ENCODE measurements around the gene PIK3R3.

PIK3R3 gene

GRCh38 chr1:46169811-46170454, 37.5 kb upstream of the PIK3R3 start:
- no peaks in the 10 kb centered on the region for H3K36me3 ChIP-seq (replicated peaks)
- no peak overlapping the region for H3K4me3 ChIP-seq
- H3K4me1 ChIP-seq: no peaks in the 10 kb centered on the region
- in situ Hi-C loops (cut with MboI; ENCODE audit: low sequenced_read_pairs): no loop called here
- DNase-seq (ENCODE audit: low spot score in 2 of 2): no peak
- H3K27me3 ChIP-seq (ENCODE audit: low read depth): peaks cover 4% of the 10 kb centered on the region
- no peaks in the 10 kb centered on the region; the same call in 1 of the 2 replicates for H3K9me3 ChIP-seq

DNA sequence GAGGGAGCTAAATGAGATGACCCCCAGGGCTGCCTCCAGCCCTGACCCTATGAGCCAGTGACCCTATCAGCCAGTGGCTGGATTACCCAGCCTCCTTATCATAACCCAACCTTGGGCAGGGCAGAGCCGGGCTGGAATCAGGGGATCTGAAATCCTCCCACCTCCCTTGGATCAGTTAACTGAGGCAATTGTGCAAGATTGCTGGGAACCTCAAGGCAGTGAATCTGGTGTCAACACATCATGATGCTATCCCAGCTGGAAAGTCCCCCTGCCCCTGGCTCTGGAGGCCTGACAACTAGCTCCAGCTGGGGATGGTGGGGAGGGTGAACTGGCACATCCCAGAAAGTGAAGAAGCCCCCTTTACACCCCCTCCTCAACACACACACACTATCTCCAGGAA, 36.0 kb upstream of the PIK3R3 start:
- H3K27me3 ChIP-seq (ENCODE audit: low read depth): peaks cover 4% of the 10 kb centered on the region
- H3K9me3 ChIP-seq: no peaks in the 10 kb centered on the region; the same call in 1 of the 2 replicates
- DNase-seq (ENCODE audit: low spot score in 2 of 2): no peak
- H3K4me3 ChIP-seq: no peak overlapping the region
- in situ Hi-C loops (cut with MboI; ENCODE audit: low sequenced_read_pairs): no loop called here
- H3K36me3 ChIP-seq (replicated peaks): no peaks in the 10 kb centered on the region
- H3K4me1 ChIP-seq: no peaks in the 10 kb centered on the region

- Histone ChIP-seq H3K36me3 (replicated peaks) (no peaks in the 10 kb centered on the region), H3K9me3 (no peaks in the 10 kb centered on the region; the same call in 1 of the 2 replicates), H3K27me3 (ENCODE audit: low read depth) (peaks cover 4% of the 10 kb centered on the region), H3K4me1 (no peaks in the 10 kb centered on the region), H3K4me3 (no peak overlapping the region)
- in situ Hi-C loops (cut with MboI; ENCODE audit: low sequenced_read_pairs): no loop called here
- DNase-seq (ENCODE audit: low spot score in 2 of 2): no peak
These were observed 34.4 kb upstream of the PIK3R3 start for GRCh38 chr1:46166521-46167462.

- no peak overlapping the region for H3K4me3 ChIP-seq
- in situ Hi-C loops (cut with MboI; ENCODE audit: low sequenced_read_pairs): no loop called here
- no peaks in the 10 kb centered on the region for H3K36me3 ChIP-seq (replicated peaks)
- no peaks in the 10 kb centered on the region for H3K27me3 ChIP-seq (ENCODE audit: low read depth)
- H3K4me1 ChIP-seq: no peaks in the 10 kb centered on the region
- H3K9me3 ChIP-seq: no peaks in the 10 kb centered on the region
- DNase-seq (ENCODE audit: low spot score in 2 of 2): no peak
These were observed 27.8 kb upstream of the PIK3R3 start for GRCh38 chr1:46160212-46160611.

- Histone ChIP-seq H3K9me3 (no peaks in the 10 kb centered on the region), H3K4me3 (no peak overlapping the region), H3K36me3 (replicated peaks) (no peaks in the 10 kb centered on the region), H3K27me3 (ENCODE audit: low read depth) (no peaks in the 10 kb centered on the region), H3K4me1 (no peaks in the 10 kb centered on the region)
- in situ Hi-C loops (cut with MboI; ENCODE audit: low sequenced_read_pairs): no loop called here
- no peak for DNase-seq (ENCODE audit: low spot score in 2 of 2)
These were observed 27.1 kb upstream of the PIK3R3 start for GRCh38 chr1:46159516-46159915.

DNA sequence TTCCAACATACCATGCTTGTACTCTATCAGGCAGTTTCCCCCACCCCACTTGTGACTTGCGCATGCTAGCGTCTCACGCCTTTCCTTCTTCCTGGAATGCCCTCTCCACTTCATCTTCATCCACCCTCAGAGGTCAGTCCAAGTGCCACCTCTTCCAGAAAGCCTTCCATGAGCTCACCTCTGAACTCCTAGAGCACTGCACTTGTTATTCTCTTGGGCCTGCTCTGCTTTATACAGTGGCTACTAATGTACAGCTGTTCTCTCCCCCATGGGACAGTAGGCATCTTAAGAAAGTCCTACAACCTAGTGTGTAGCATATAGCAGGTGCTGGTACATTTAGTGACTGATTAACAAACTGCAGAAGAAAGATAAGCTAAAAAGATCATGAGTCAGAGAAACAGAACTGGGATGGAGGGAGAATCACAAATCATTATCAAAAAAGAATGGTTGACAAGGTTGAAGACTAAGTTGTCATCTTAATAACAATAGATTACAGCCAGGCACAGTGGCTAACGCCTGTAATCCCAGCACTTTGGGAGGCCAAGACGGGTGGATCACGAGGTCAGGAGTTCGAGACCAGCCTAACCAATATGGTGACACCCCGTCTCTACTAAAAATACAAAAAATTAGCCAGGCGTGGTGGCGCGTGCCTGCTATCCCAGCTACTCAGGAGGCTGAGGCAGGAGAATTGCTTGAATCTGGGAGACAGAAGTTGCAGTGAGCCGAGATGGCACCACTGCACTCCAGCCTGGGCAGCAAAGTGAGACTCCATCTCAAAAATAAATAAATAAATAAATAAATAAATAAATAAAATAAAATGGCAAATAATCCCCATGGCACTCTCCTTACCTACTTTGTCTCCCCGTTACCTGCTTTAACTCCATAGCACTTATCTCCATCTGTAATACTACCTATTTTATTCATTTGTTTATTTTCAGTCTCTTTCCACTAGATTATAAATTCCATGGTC, 26.2 kb upstream of the PIK3R3 start:
- Histone ChIP-seq H3K4me3 (no peak overlapping the region), H3K36me3 (replicated peaks) (no peaks in the 10 kb centered on the region), H3K27me3 (ENCODE audit: low read depth) (no peaks in the 10 kb centered on the region), H3K9me3 (no peaks in the 10 kb centered on the region), H3K4me1 (no peaks in the 10 kb centered on the region)
- DNase-seq (ENCODE audit: low spot score in 2 of 2): no peak
- in situ Hi-C loops (cut with MboI; ENCODE audit: low sequenced_read_pairs): no loop called here

GRCh38 chr1:46157916-46158311, 25.5 kb upstream of the PIK3R3 start:
- in situ Hi-C loops (cut with MboI; ENCODE audit: low sequenced_read_pairs): no loop called here
- H3K4me1 ChIP-seq: no peaks in the 10 kb centered on the region
- no peak for DNase-seq (ENCODE audit: low spot score in 2 of 2)

GRCh38 chr1:46153732-46154131, 21.3 kb upstream of the PIK3R3 start:
- Histone ChIP-seq H3K36me3 (replicated peaks) (no peaks in the 10 kb centered on the region), H3K9me3 (no peaks in the 10 kb centered on the region), H3K4me3 (no peak overlapping the region), H3K4me1 (no peaks in the 10 kb centered on the region), H3K27me3 (ENCODE audit: low read depth) (no peaks in the 10 kb centered on the region)
- DNase-seq (ENCODE audit: low spot score in 2 of 2): no peak
- in situ Hi-C loops (cut with MboI; ENCODE audit: low sequenced_read_pairs): no loop called here

More at GRCh38 chr1:46157916-46158311, 25.5 kb upstream of the PIK3R3 start:
- no peaks in the 10 kb centered on the region for H3K27me3 ChIP-seq (ENCODE audit: low read depth)
- no peak overlapping the region for H3K4me3 ChIP-seq
- H3K9me3 ChIP-seq: no peaks in the 10 kb centered on the region
- H3K36me3 ChIP-seq (replicated peaks): no peaks in the 10 kb centered on the region

GRCh38 chr1:46153228-46153627, 20.8 kb upstream of the PIK3R3 start:
- Histone ChIP-seq H3K4me1 (no peaks in the 10 kb centered on the region), H3K27me3 (ENCODE audit: low read depth) (no peaks in the 10 kb centered on the region), H3K9me3 (no peaks in the 10 kb centered on the region), H3K4me3 (no peak overlapping the region), H3K36me3 (replicated peaks) (no peaks in the 10 kb centered on the region)
- DNase-seq (ENCODE audit: low spot score in 2 of 2): no peak
- in situ Hi-C loops (cut with MboI; ENCODE audit: low sequenced_read_pairs): no loop called here

DNA sequence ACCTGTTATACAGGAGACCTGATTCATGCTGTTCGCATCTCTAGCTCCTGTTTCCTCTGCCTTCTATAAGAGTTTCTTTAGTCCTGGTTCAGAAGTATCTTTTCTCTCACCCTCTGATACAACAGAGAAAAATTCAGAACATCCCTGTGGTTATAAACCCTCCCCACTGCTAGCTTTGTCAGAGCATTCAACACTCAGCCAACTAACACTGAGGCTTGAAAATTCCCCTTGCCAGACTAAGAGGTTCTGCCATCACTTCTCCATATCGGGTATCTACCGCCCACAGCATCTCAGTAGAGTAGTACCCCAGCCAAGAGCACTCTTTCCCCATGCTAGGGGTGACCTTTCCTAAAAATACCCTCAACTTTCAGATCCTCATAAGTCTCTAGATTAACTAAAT, 19.6 kb upstream of the PIK3R3 start:
- H3K4me3 ChIP-seq: no peak overlapping the region
- H3K27me3 ChIP-seq (ENCODE audit: low read depth): no peaks in the 10 kb centered on the region
- in situ Hi-C loops (cut with MboI; ENCODE audit: low sequenced_read_pairs): no loop called here
- H3K9me3 ChIP-seq: no peaks in the 10 kb centered on the region
- H3K36me3 ChIP-seq (replicated peaks): no peaks in the 10 kb centered on the region
- no peak for DNase-seq (ENCODE audit: low spot score in 2 of 2)
- H3K4me1 ChIP-seq: no peaks in the 10 kb centered on the region

GRCh38 chr1:46150085-46150484, 17.7 kb upstream of the PIK3R3 start:
- H3K27me3 ChIP-seq (ENCODE audit: low read depth): no peaks in the 10 kb centered on the region
- in situ Hi-C loops (cut with MboI; ENCODE audit: low sequenced_read_pairs): no loop called here
- DNase-seq (ENCODE audit: low spot score in 2 of 2): no peak
- H3K36me3 ChIP-seq (replicated peaks): no peaks in the 10 kb centered on the region
- no peaks in the 10 kb centered on the region for H3K9me3 ChIP-seq
- no peaks in the 10 kb centered on the region for H3K4me1 ChIP-seq
- H3K4me3 ChIP-seq: no peak overlapping the region

GRCh38 chr1:46148318-46148717, 15.9 kb upstream of the PIK3R3 start:
- DNase-seq (ENCODE audit: low spot score in 2 of 2): no peak
- Histone ChIP-seq H3K36me3 (replicated peaks) (no peaks in the 10 kb centered on the region), H3K4me1 (no peaks in the 10 kb centered on the region), H3K4me3 (no peak overlapping the region), H3K27me3 (ENCODE audit: low read depth) (no peaks in the 10 kb centered on the region), H3K9me3 (no peaks in the 10 kb centered on the region)
- in situ Hi-C loops (cut with MboI; ENCODE audit: low sequenced_read_pairs): no loop called here

DNA sequence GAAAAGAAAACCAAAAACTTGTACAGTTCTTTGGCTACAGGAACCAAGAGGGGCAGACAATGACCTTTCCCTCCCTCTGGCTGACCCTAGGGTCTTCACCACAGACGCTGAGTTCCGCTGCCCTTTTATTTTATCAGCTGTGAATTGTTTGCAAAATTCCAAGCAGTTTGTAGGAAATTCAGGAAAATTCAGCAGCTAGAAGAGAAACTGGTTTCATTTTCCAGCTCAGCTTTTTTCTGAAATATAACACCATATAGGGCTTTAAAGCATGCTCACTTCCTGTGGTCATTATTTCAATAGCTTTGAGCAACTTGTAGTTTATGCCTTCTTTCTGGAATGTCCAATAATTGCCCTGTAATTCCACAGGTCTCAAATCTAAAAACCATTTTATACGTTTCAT, 5.5 kb upstream of the PIK3R3 start:
- DNase-seq (ENCODE audit: low spot score in 2 of 2): no peak
- Histone ChIP-seq H3K36me3 (replicated peaks) (no peaks in the 10 kb centered on the region), H3K9me3 (no peaks in the 10 kb centered on the region), H3K4me3 (no peak overlapping the region), H3K27me3 (ENCODE audit: low read depth) (no peaks in the 10 kb centered on the region), H3K4me1 (peaks cover 8% of the 10 kb centered on the region)
- in situ Hi-C loops (cut with MboI; ENCODE audit: low sequenced_read_pairs): no loop called here

Data from HAP-1 (cell line).